Adrenal gland (tissue), 5 donors: ENCODE data around the gene PTMA.
A peak's percentile ranks its signal among the peaks of the same experiment; 100 is the strongest.

Experiments used
- CTCF ChIP-seq, 6 experiments: fragments of 450-650 bp in 4 of 6; fragments of 200-600 bp in 2 of 6; sonication (generic) in 1 of 6; IDR thresholded peaks; 1 replicate in 5 of 6; 2 replicates in 1 of 6; pipeline versions ENCODE4 v1.5.1 to v1.8.0; 2016 to 2021; ENCODE audit warnings: antibody characterized with exemption in 6 of 6, mild to moderate bottlenecking in 2 of 6, moderate library complexity in 1 of 6
- POLR2A ChIP-seq, 2 donors: fragments of 450-650 bp; IDR thresholded peaks; one replicate each; pipeline ENCODE4 v1.6.1; 2017; ENCODE audit warnings: antibody characterized with exemption in 2 of 2, mild to moderate bottlenecking in 2 of 2, moderate library complexity in 1 of 2
- donor health status: DM: no; HTN: no; CAD: no.

DNA sequence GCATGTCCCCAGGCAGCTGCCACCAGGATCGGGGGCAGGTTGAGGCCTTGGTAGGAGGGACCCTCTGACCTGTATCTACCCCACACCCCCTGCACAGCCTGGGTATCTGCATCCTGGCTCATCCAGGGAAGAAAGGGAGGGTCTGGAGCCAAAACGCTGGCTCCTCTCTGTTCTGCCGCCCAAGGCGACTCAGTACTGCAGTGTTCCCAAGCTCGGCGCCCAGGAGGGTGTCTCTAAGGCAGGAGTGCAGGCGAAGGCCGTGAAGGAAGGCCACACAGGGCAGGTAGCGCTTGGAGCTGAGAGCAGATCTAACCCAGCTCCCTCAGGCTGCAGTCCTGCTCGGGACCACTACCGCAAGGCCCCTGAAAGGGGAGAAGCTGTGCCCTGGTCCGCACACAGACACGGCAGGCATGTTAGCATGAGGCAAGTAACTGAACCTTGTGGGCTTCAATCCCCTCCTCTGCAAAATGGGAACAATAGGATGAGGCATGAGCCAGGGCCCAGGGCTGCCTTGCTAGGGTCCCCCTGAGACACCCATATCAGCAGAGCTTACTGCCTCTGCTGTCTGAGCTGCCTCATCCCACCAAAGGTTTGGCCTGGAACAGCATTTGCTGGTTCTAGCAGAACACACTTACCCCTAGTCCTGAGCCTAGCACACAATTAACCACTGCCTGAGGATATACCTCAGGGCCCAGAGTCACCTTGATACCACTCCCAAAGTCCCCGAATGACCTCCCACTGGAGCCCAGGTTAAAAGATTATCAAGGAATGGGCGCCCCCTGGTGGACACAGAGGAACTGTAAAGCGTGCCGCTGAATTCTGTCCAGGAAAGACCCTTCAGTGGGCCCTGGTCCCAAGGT, 6.5 kb downstream of the PTMA start:
- TF ChIP-seq CTCF (IDR thresholded peaks at IDR 0.05) (peak; percentile 83 to 97 (median 94)), POLR2A (IDR thresholded peaks at IDR 0.05) (no peak)
